ENCODE results near the gene KCNJ4. TPM values are rescaled to one million over a fixed set of nuclear protein-coding genes. Genes with fewer than 3 reads are reported as not detected.
A peak's percentile ranks its signal among the peaks of the same experiment; 100 is the strongest.
"Not testable (repeated sequence)": the region's sequence is repeated elsewhere in the genome, so short reads cannot be mapped to it uniquely, and the experiment has no call there.

The KCNJ4 gene
- total RNA-seq, 3 donors from 2014 or later (not counting 1 experiment from before 2014, with no cell fraction given): not detected

- Mint-ChIP-seq H3K27ac (no peak overlapping the region), H3K27me3 (ENCODE audit: low read depth in 2 of 2) (no peaks in the 10 kb centered on the region), H3K36me3 (no peaks in the 10 kb centered on the region), H3K4me3 (no peak overlapping the region), H3K9me3 (no peaks in the 10 kb centered on the region), H3K4me1 (no peaks in the 10 kb centered on the region)
- Histone ChIP-seq H3K4me1 (ENCODE audit: control insufficient read depth, insufficient read depth, low read length) (peaks cover 11% of the 10 kb centered on the region), H3K36me3 (ENCODE audit: control insufficient read depth, insufficient read depth, low read length) (no peaks in the 10 kb centered on the region), H3K9me3 (ENCODE audit: control insufficient read depth, insufficient read depth, low read length) (no peaks in the 10 kb centered on the region), H3K4me3 (ENCODE audit: low read length) (no peak overlapping the region), H3K27ac (ENCODE audit: low read length) (no peak overlapping the region), H3K27me3 (ENCODE audit: control insufficient read depth, insufficient read depth, low read length) (no peaks in the 10 kb centered on the region)
- 24% methylated on average over 44 of the region's 45 CpGs for WGBS (ENCODE audit: insufficient coverage)
- TF ChIP-seq CTCF (IDR thresholded peaks at IDR 0.05): peak; percentile 70
- DNase-seq: peak; percentile 53 to 58
- peak; percentile 62 to 81 (median 72) for ATAC-seq
- intact Hi-C loops (cut with micrococcal nuclease): loop anchor here (5.0 kb wide), 1 partner anchor 160 kb away; the partner anchor contains the start of gene DMC1
Measured at GRCh38 chr22:38412435-38413084, 42.4 kb downstream of the KCNJ4 start.

GRCh38 chr22:38411016-38411415, 44.0 kb downstream of the KCNJ4 start:
- no peaks in the 10 kb centered on the region for H3K9me3 Mint-ChIP-seq
- DNase-seq (no peak), ATAC-seq (no peak)
- no peak overlapping the region for H3K4me3 Mint-ChIP-seq
- H3K9me3 ChIP-seq (ENCODE audit: control insufficient read depth, insufficient read depth, low read length): no peaks in the 10 kb centered on the region
- no peak overlapping the region for H3K27ac Mint-ChIP-seq
- WGBS (ENCODE audit: insufficient coverage): 100% methylated on average over 2 of the region's 2 CpGs
- no peaks in the 10 kb centered on the region for H3K27me3 Mint-ChIP-seq (ENCODE audit: low read depth in 2 of 2)
- no peaks in the 10 kb centered on the region for H3K36me3 ChIP-seq (ENCODE audit: control insufficient read depth, insufficient read depth, low read length)
- H3K27ac ChIP-seq (ENCODE audit: low read length): no peak overlapping the region
- H3K4me3 ChIP-seq (ENCODE audit: low read length): no peak overlapping the region
- TF ChIP-seq CTCF (IDR thresholded peaks at IDR 0.05): no peak
- no peaks in the 10 kb centered on the region for H3K27me3 ChIP-seq (ENCODE audit: control insufficient read depth, insufficient read depth, low read length)
- intact Hi-C loops (cut with micrococcal nuclease): loop anchor here (5.0 kb wide), 1 partner anchor 161 kb away; the partner anchor contains the start of gene DMC1
- no peaks in the 10 kb centered on the region for H3K36me3 Mint-ChIP-seq
- H3K4me1 Mint-ChIP-seq: no peaks in the 10 kb centered on the region
- peaks cover 11% of the 10 kb centered on the region for H3K4me1 ChIP-seq (ENCODE audit: control insufficient read depth, insufficient read depth, low read length)

GRCh38 chr22:38409916-38410315, 45.1 kb downstream of the KCNJ4 start:
- not testable (repeated sequence) for ATAC-seq; DNase-seq; H3K36me3 Mint-ChIP-seq; H3K4me3 ChIP-seq (ENCODE audit: low read length); H3K4me3 Mint-ChIP-seq; H3K4me1 Mint-ChIP-seq; H3K9me3 ChIP-seq (ENCODE audit: control insufficient read depth, insufficient read depth, low read length); H3K27ac ChIP-seq (ENCODE audit: low read length); H3K36me3 ChIP-seq (ENCODE audit: control insufficient read depth, insufficient read depth, low read length); H3K27ac Mint-ChIP-seq; H3K27me3 Mint-ChIP-seq (ENCODE audit: low read depth in 2 of 2); H3K9me3 Mint-ChIP-seq; H3K4me1 ChIP-seq (ENCODE audit: control insufficient read depth, insufficient read depth, low read length); H3K27me3 ChIP-seq (ENCODE audit: control insufficient read depth, insufficient read depth, low read length)
- intact Hi-C loops (cut with micrococcal nuclease): loop anchor here (5.0 kb wide), 1 partner anchor 162 kb away; the partner anchor contains the start of gene DMC1
- WGBS (ENCODE audit: insufficient coverage): 97% methylated on average over 30 of the region's 35 CpGs

- Mint-ChIP-seq H3K9me3 (no peaks in the 10 kb centered on the region), H3K4me1 (no peaks in the 10 kb centered on the region), H3K36me3 (no peaks in the 10 kb centered on the region), H3K27ac (no peak overlapping the region), H3K27me3 (ENCODE audit: low read depth in 2 of 2) (peaks cover 0 to 5% of the 10 kb centered on the region in 2 donors), H3K4me3 (no peak overlapping the region)
- Histone ChIP-seq H3K9me3 (ENCODE audit: control insufficient read depth, insufficient read depth, low read length) (no peaks in the 10 kb centered on the region), H3K27me3 (ENCODE audit: control insufficient read depth, insufficient read depth, low read length) (no peaks in the 10 kb centered on the region), H3K27ac (ENCODE audit: low read length) (no peak overlapping the region), H3K36me3 (ENCODE audit: control insufficient read depth, insufficient read depth, low read length) (no peaks in the 10 kb centered on the region), H3K4me3 (ENCODE audit: low read length) (no peak overlapping the region), H3K4me1 (ENCODE audit: control insufficient read depth, insufficient read depth, low read length) (no peaks in the 10 kb centered on the region)
- WGBS (ENCODE audit: insufficient coverage): 82% methylated on average over 2 of the region's 4 CpGs
- no peak for TF ChIP-seq CTCF (IDR thresholded peaks at IDR 0.05)
- ATAC-seq (no peak), DNase-seq (no peak)
- intact Hi-C loops (cut with micrococcal nuclease): no loop called here
Measured at GRCh38 chr22:38406617-38407016, 48.4 kb downstream of the KCNJ4 start.
